ENCODE measurements around the gene ANKRD18A. TPM values are rescaled to one million over a fixed set of nuclear protein-coding genes. Genes with fewer than 3 reads are reported as not detected.

The ANKRD18A gene
- 4.0 and 13.2 TPM in 2 replicates for total RNA-seq (2021; fragmentation: NEBNext Ultra II Directional; extraction: Animal tissue kit (Norgen Biotek cat#: 25700))
- 0.66 and 0.68 TPM in 2 replicates for polyA plus RNA-seq (2011; rRNA removed)
- 2.6 TPM for polyA plus RNA-seq (2011; cell fraction: cytosol; rRNA removed)
- polyA plus RNA-seq (2011; cell fraction: nucleus; rRNA removed), result 11.4 TPM
- 2.3 to 7.1 TPM (median 5.8 TPM) in 4 replicates for polyA plus RNA-seq (2012, experiment 1 of 2)
- polyA plus RNA-seq (2012, experiment 2 of 2), result 0.12 TPM
- polyA plus RNA-seq (2013, experiment 1 of 2), result 15.9 TPM
- polyA plus RNA-seq (2013, experiment 2 of 2), result 11.2 TPM
- polyA minus RNA-seq (2011; rRNA and poly(A)+ RNA removed), result 3.0 and 6.5 TPM in 2 replicates
- 12.6 TPM for polyA minus RNA-seq (2011; cell fraction: cytosol; rRNA and poly(A)+ RNA removed)
- 8.8 TPM for polyA minus RNA-seq (2011; cell fraction: nucleus; rRNA and poly(A)+ RNA removed)
- long read RNA-seq, experiment 1, result 0 reads
- long read RNA-seq, experiment 2, partial matches to known transcripts, result 2 of 4 reads
- long read RNA-seq, experiment 2, other reads (novel, unspliced or antisense), result 2 of 4 reads

- Histone ChIP-seq H3K79me2 (ENCODE audit: control insufficient read depth in 1 of 2, insufficient read depth in 2 of 2, low read length in 2 of 2) (no peaks in the 10 kb centered on the region), H4K20me1 (replicated peaks in 1 of 2; ENCODE audit: control insufficient read depth in 1 of 2, insufficient read depth in 2 of 2, low read length in 2 of 2) (no peaks in the 10 kb centered on the region), H3K4me3 (ENCODE audit: extremely low read depth in 1 of 4, insufficient read depth in 2 of 4, low read depth in 3 of 4, low read length in 4 of 4) (peak within 1 kb of the TSS; percentile 55 to 75 (median 62)), H2BK5ac (ENCODE audit: low read depth, low read length) (peak within 1 kb of the TSS; percentile 44; the same call in 1 of the 2 replicates), H3K4ac (replicated peaks; ENCODE audit: insufficient read length, low read depth, low read length) (no peak within 1 kb of the TSS), H3K4me1 (replicated peaks in 1 of 4; ENCODE audit: control insufficient read depth in 3 of 4, insufficient read depth in 4 of 4, low read length in 3 of 4) (peaks cover 0 to 4% (median 1%) of the 10 kb centered on the region in 4 experiments; a peak in 3 of 7 replicates), H3K18ac (ENCODE audit: extremely low read depth, low read length) (peak within 1 kb of the TSS; percentile 90; the same call in 1 of the 2 replicates), H3K27ac (ENCODE audit: low read depth, low read length) (no peak within 1 kb of the TSS), H3K56ac (replicated peaks; ENCODE audit: insufficient read length, low read depth, low read length) (peak within 1 kb of the TSS; percentile 25), H3K23ac (ENCODE audit: insufficient read length) (no peak within 1 kb of the TSS), H2BK120ac (replicated peaks; ENCODE audit: low read depth, low read length) (no peak within 1 kb of the TSS), H3K4me2 (ENCODE audit: insufficient read depth in 1 of 2, low read depth in 2 of 2, low read length in 2 of 2) (peak within 1 kb of the TSS; percentile 86 to 95), H3K27me3 (replicated peaks in 1 of 4; ENCODE audit: control insufficient read depth in 3 of 4, extremely low read depth in 1 of 4, insufficient read depth in 3 of 4, low read length in 3 of 4) (peaks cover 4 to 32% (median 23%) of the 10 kb centered on the region in 4 experiments), H4K5ac (ENCODE audit: insufficient read length, low read depth, low read length) (no peak within 1 kb of the TSS), H3K36me3 (ENCODE audit: control insufficient read depth in 2 of 4, insufficient read depth in 4 of 4, low read length in 3 of 4) (peaks cover 0 to 3% (median 0%) of the 10 kb centered on the region in 4 experiments; a peak in 1 of 8 replicates), H3K9me3 (ENCODE audit: insufficient read depth in 2 of 2, low read depth in 1 of 2, low read length in 1 of 2) (0 out of 4 replicates have a peak, but pooled peaks cover 3 to 5% of the 10 kb centered on the region in 2 experiments), H3K9ac (replicated peaks in 1 of 4; ENCODE audit: extremely low read depth in 1 of 4, low read depth in 3 of 4, low read length in 3 of 4) (peak within 1 kb of the TSS; percentile 6 to 64 (median 56); a peak in 5 of 7 replicates), H2BK20ac (ENCODE audit: low read length) (no peak within 1 kb of the TSS), H3K23me2 (ENCODE audit: low read depth, low read length) (peaks cover 13% of the 10 kb centered on the region; the same call in 1 of the 2 replicates), H3K79me1 (ENCODE audit: low read depth, low read length) (no peaks in the 10 kb centered on the region), H4K8ac (ENCODE audit: extremely low read depth, insufficient read depth, low read length) (peak within 1 kb of the TSS; percentile 93), H3K14ac (ENCODE audit: insufficient read length) (no peak within 1 kb of the TSS), H4K91ac (replicated peaks; ENCODE audit: insufficient read length, low read length) (peak within 1 kb of the TSS; percentile 40), H2BK12ac (ENCODE audit: low read depth, low read length) (peak within 1 kb of the TSS; percentile 68; the same call in 1 of the 2 replicates), H2AFZ (ENCODE audit: low read length) (peak within 1 kb of the TSS; percentile 60; the same call in 1 of the 2 replicates), H2AK5ac (ENCODE audit: low read depth, low read length) (no peak within 1 kb of the TSS), H2BK15ac (ENCODE audit: low read length) (peak within 1 kb of the TSS; percentile 46; the same call in 1 of the 2 replicates)
- ChIA-PET POLR2A (ENCODE audit: partially characterized antibody) (interaction anchor here (0.6 to 1.7 kb wide), 6 partner anchors 14 to 934 kb away, joined by 3 to 5 read pairs (median 3); no protein-coding TSS in a partner anchor), CTCF (ENCODE audit: partially characterized antibody) (interaction anchor here (0.6 to 3.8 kb wide), 9 partner anchors 10 to 327 kb away, joined by 3 to 19 read pairs (median 3); no protein-coding TSS in a partner anchor)
- FAIRE-seq, result no peak
- DNase-seq (ENCODE audit: low read depth in 1 of 2, low spot score in 2 of 2), result peak; percentile 88 to 94
- WGBS, 2 experiments (ENCODE audit: extremely low coverage in 1 of 2, insufficient coverage in 1 of 2, insufficient read length in 1 of 2, insufficient replicate concordance in 2 of 2, low coverage in 1 of 2, low lambda C conversion rate in 2 of 2, missing lambda C conversion rate in 1 of 2), result 0% methylated on average over 73 of the region's 76 CpGs; no CpG with 5 or more reads in 1 of the 2 experiments
- TF ChIP-seq YY1 (IDR thresholded peaks at IDR 0.05; ENCODE audit: low read depth, low read length) (peak; percentile 92), TBP (IDR thresholded peaks at IDR 0.05; ENCODE audit: low read depth, low read length) (peak; percentile 66), TAF1 (IDR thresholded peaks at IDR 0.05; ENCODE audit: low read depth, low read length) (peak; percentile 81), CREB1 (IDR thresholded peaks at IDR 0.05) (peak; percentile 49), ASH2L (IDR thresholded peaks at IDR 0.05; ENCODE audit: low read length) (peak; percentile 40), USF2 (IDR thresholded peaks at IDR 0.05; ENCODE audit: low read length) (no peak), POLR2AphosphoS5 (IDR thresholded peaks at IDR 0.05; ENCODE audit: low read depth, low read length) (peak; percentile 63)
Measured at GRCh38 chr9:38620483-38621433, at the start of gene ANKRD18A. Gene ANKRD18A, minus strand, starts transcription at chr9:38620596. Its CDS starts 311 bp downstream, at chr9:38620285.

Measured in H1 (cell line).